Hepatocyte (in vitro differentiated cells): Measurements from ENCODE around the gene PRKAG2. TPM values are rescaled to one million over a fixed set of nuclear protein-coding genes. Genes with fewer than 3 reads are reported as not detected.

ENCODE experiments used
- DNase-seq: peaks from one replicate; pipeline ENCODE4 v3.0.0-alpha.2; 2016; ENCODE audit warnings: low spot score
- H2AFZ ChIP-seq: fragments of 200-600 bp; sonication (generic); 2 replicates; pipeline ENCODE4 v1.6.0; 2016; ENCODE audit warnings: antibody characterized with exemption, mild to moderate bottlenecking
- H3K27ac ChIP-seq: fragments of 200-600 bp; sonication (generic); 2 replicates; pipeline ENCODE4 v1.5.1; 2016; ENCODE audit warnings: mild to moderate bottlenecking
- H3K27me3 ChIP-seq: fragments of 200-600 bp; sonication (generic); 2 replicates; pipeline ENCODE4 v1.6.1; 2016
- H3K36me3 ChIP-seq: fragments of 200-600 bp; sonication (generic); replicated peaks from 2 replicates; pipeline ENCODE4 v1.5.1; 2016; ENCODE audit warnings: low read depth; ENCODE audit not compliant: insufficient read depth
- H3K4me1 ChIP-seq: fragments of 200-600 bp; sonication (generic); 2 replicates; pipeline ENCODE4 v1.5.1; 2016; ENCODE audit warnings: mild to moderate bottlenecking, moderate library complexity; ENCODE audit not compliant: insufficient read depth
- H3K4me2 ChIP-seq: fragments of 200-600 bp; sonication (generic); 2 replicates; pipeline ENCODE4 v1.6.0; 2016
- H3K4me3 ChIP-seq: fragments of 200-600 bp; sonication (generic); 2 replicates; pipeline ENCODE4 v1.5.1; 2016; ENCODE audit warnings: mild to moderate bottlenecking
- H3K79me2 ChIP-seq: fragments of 200-600 bp; sonication (generic); 2 replicates; pipeline ENCODE4 v1.6.0; 2017; ENCODE audit warnings: mild to moderate bottlenecking
- H3K9me2 ChIP-seq: fragments of 200-600 bp; sonication (generic); replicated peaks from 2 replicates; pipeline ENCODE4 v1.6.0; 2017; ENCODE audit warnings: mild to moderate bottlenecking; ENCODE audit not compliant: insufficient read depth
- H3K9me3 ChIP-seq: fragments of 200-600 bp; sonication (generic); 2 replicates; pipeline ENCODE4 v1.5.1; 2016; ENCODE audit warnings: low read depth, mild to moderate bottlenecking
- H4K20me1 ChIP-seq: fragments of 200-600 bp; sonication (generic); 2 replicates; pipeline ENCODE4 v1.6.0; 2016; ENCODE audit warnings: mild to moderate bottlenecking; ENCODE audit not compliant: insufficient read depth, poor library complexity, severe bottlenecking
- CTCF ChIP-seq: fragments of 200-600 bp; sonication (generic); IDR thresholded peaks from 2 replicates; pipeline ENCODE4 v1.5.1; 2016; ENCODE audit warnings: antibody characterized with exemption, mild to moderate bottlenecking; ENCODE audit not compliant: poor library complexity
- EZH2 ChIP-seq: fragments of 200-600 bp; sonication (generic); IDR thresholded peaks from 2 replicates; pipeline ENCODE4 v1.6.1; 2016; ENCODE audit warnings: antibody characterized with exemption, mild to moderate bottlenecking, borderline replicate concordance
- EZH2phosphoT487 ChIP-seq: fragments of 200-600 bp; sonication (generic); IDR thresholded peaks from one replicate; pipeline ENCODE4 v1.6.1; 2018; ENCODE audit warnings: antibody characterized with exemption, mild to moderate bottlenecking, low read depth, moderate library complexity; ENCODE audit not compliant: unreplicated experiment, severe bottlenecking
- WGBS: methylation state at CpG from one replicate; pipeline ENCODE4 v1.1.6; 2016; ENCODE audit warnings: low lambda C conversion rate; ENCODE audit errors: missing lambda C conversion rate; 5-methylcytosine and 5-hydroxymethylcytosine counted together
- polyA plus RNA-seq: library from polyadenylated mRNA; unstranded; fragments of >200 nt; fragmentation: Nextera tagmentation; extraction: Ambion mirVana; gene quantifications from 2 replicates; pipeline ENCODE4 v1.2.1, GENCODE V29; 2016
- total RNA-seq: library from RNA; depleted of rRNA; stranded (reverse); fragments of >200 nt; gene quantifications from 2 replicates; pipeline ENCODE4 v1.2.3, GENCODE V29; 2014

The PRKAG2 gene
- total and polyA plus RNA-seq, 2 experiments from 2014 or later, result 17.8 to 23.4 TPM

- Histone ChIP-seq H3K4me2 (no peak overlapping the region), H3K9me2 (no peaks in the 10 kb centered on the region), H2AFZ (no peak overlapping the region), H3K9me3 (no peaks in the 10 kb centered on the region), H3K36me3 (no peaks in the 10 kb centered on the region), H4K20me1 (peaks cover 90% of the 10 kb centered on the region), H3K27me3 (no peaks in the 10 kb centered on the region), H3K4me3 (no peak overlapping the region), H3K79me2 (peaks cover 93% of the 10 kb centered on the region), H3K27ac (no peak overlapping the region), H3K4me1 (peaks cover 2% of the 10 kb centered on the region)
- WGBS, result 98% methylated on average over 6 of the region's 6 CpGs
- no peak for DNase-seq
- TF ChIP-seq EZH2 (no peak), CTCF (no peak), EZH2phosphoT487 (no peak)
Measured at GRCh38 chr7:151514461-151515275, 362.2 kb downstream of the PRKAG2 start.

GRCh38 chr7:151513133-151513532 lies 363.8 kb downstream of the PRKAG2 start:
- TF ChIP-seq CTCF (no peak), EZH2phosphoT487 (no peak), EZH2 (no peak)
- WGBS, result 100% methylated on average over 1 of the region's 1 CpG
- no peak overlapping the region for H3K4me3 ChIP-seq
- peaks cover 2% of the 10 kb centered on the region for H3K4me1 ChIP-seq
- no peaks in the 10 kb centered on the region for H3K9me3 ChIP-seq
- H3K9me2 ChIP-seq, result no peaks in the 10 kb centered on the region
- no peak for DNase-seq
- peaks cover 99% of the 10 kb centered on the region for H4K20me1 ChIP-seq
- no peaks in the 10 kb centered on the region for H3K36me3 ChIP-seq
- no peak overlapping the region for H3K4me2 ChIP-seq
- H2AFZ ChIP-seq, result no peak overlapping the region
- no peaks in the 10 kb centered on the region for H3K27me3 ChIP-seq
- H3K27ac ChIP-seq, result no peak overlapping the region
- peaks cover 100% of the 10 kb centered on the region for H3K79me2 ChIP-seq

GRCh38 chr7:151512353-151512752 lies 364.6 kb downstream of the PRKAG2 start:
- Histone ChIP-seq H3K27me3 (no peaks in the 10 kb centered on the region), H2AFZ (no peak overlapping the region), H3K4me1 (peaks cover 2% of the 10 kb centered on the region), H3K79me2 (peaks cover 100% of the 10 kb centered on the region), H3K27ac (no peak overlapping the region), H3K4me3 (no peak overlapping the region), H3K4me2 (no peak overlapping the region), H3K9me2 (no peaks in the 10 kb centered on the region), H3K36me3 (no peaks in the 10 kb centered on the region), H3K9me3 (no peaks in the 10 kb centered on the region), H4K20me1 (peaks cover 99% of the 10 kb centered on the region)
- 91% methylated on average over 7 of the region's 7 CpGs for WGBS
- TF ChIP-seq EZH2phosphoT487 (no peak), CTCF (no peak), EZH2 (no peak)
- no peak for DNase-seq
